Activated B cell treated with CpG ODN at 0.5 μM for 24 hours (primary cell): ENCODE data around the gene MSI2. TPM values are rescaled to one million over a fixed set of nuclear protein-coding genes. Genes with fewer than 3 reads are reported as not detected.
A peak's percentile ranks its signal among the peaks of the same experiment; 100 is the strongest.

ENCODE experiments used
- ATAC-seq: fragments of 200-7000 bp; cut with Tn5 transposase; one replicate; pipeline ENCODE4 v1.10.0; 2021; ENCODE audit warnings: low read depth, mild to moderate bottlenecking, moderate library complexity
- CTCF ChIA-PET: fragments of 350-600 bp; sonication (Branson Sonifier 250); formaldehyde crosslinking; loops from one replicate; lab custom pipeline; 2021; ENCODE audit warnings: antibody characterized with exemption; lab: Charles Lee
- POLR2A ChIA-PET: fragments of 350-600 bp; sonication (Branson Sonifier 250); formaldehyde crosslinking; loops from one replicate; lab custom pipeline; 2021; ENCODE audit warnings: antibody characterized with exemption; lab: Charles Lee
- DNase-seq: peaks from one replicate; pipeline ENCODE4 v3.0.0; 2022
- H3K27ac Mint-ChIP-seq: one replicate; pipeline ENCODE4 v1.8.0; 2020; ENCODE audit warnings: mixed read lengths
- H3K27me3 Mint-ChIP-seq: one replicate; pipeline ENCODE4 v1.8.0; 2021; ENCODE audit warnings: mixed read lengths
- H3K36me3 Mint-ChIP-seq: one replicate; pipeline ENCODE4 v1.8.0; 2021; ENCODE audit warnings: low read depth, mixed read lengths
- H3K4me1 Mint-ChIP-seq: one replicate; pipeline ENCODE4 v1.8.0; 2021; ENCODE audit warnings: mixed read lengths
- H3K4me3 Mint-ChIP-seq: one replicate; pipeline ENCODE4 v1.8.0; 2020; ENCODE audit warnings: mild to moderate bottlenecking, mixed read lengths
- H3K9me3 Mint-ChIP-seq: one replicate; pipeline ENCODE4 v1.8.0; 2020; ENCODE audit warnings: mixed read lengths
- CTCF ChIP-seq: fragments of 200-600 bp; IDR thresholded peaks from one replicate; pipeline ENCODE4 v1.8.0; 2022; ENCODE audit warnings: antibody characterized with exemption, mild to moderate bottlenecking
- intact Hi-C: fragments of 100-400 bp; cut with micrococcal nuclease; formaldehyde crosslinking; loops from one replicate; pipeline ENCODE4 v1.15.1; 2024
- total RNA-seq: library from RNA; stranded (reverse); gene quantifications from 2 replicates; pipeline ENCODE4 v1.2.3, GENCODE V29; 2022

The MSI2 gene
- total RNA-seq, 1 donor from 2014 or later, result 102 TPM

GRCh38 chr17:57595947-57596695 lies 339.8 kb downstream of the MSI2 start:
- intact Hi-C loops, result loop anchor here (5.0 kb wide), 1 partner anchor 236 kb away; no protein-coding TSS in a partner anchor
- H3K4me3 Mint-ChIP-seq, result no peak overlapping the region
- CTCF ChIA-PET, result interaction anchor here (1.1 to 4.2 kb wide), 5 partner anchors 51 to 237 kb away, joined by 4 to 95 read pairs (median 13); no protein-coding TSS in a partner anchor

GRCh38 chr17:57597101-57597500 lies 340.8 kb downstream of the MSI2 start:
- no peak for TF ChIP-seq CTCF
- H3K4me3 Mint-ChIP-seq, result no peak overlapping the region
- no peak overlapping the region for H3K27ac Mint-ChIP-seq
- H3K4me1 Mint-ChIP-seq, result peaks cover 31% of the 10 kb centered on the region
- intact Hi-C loops, result loop anchor here (1.0 to 5.0 kb wide), 2 partner anchors 150 to 235 kb away; no protein-coding TSS in a partner anchor
- H3K9me3 Mint-ChIP-seq, result peaks cover 4% of the 10 kb centered on the region
- CTCF ChIA-PET, result interaction anchor here (1.1 to 4.2 kb wide), 19 partner anchors 8 to 354 kb away, joined by 3 to 95 read pairs (median 5); no protein-coding TSS in a partner anchor
- no peak for ATAC-seq
- POLR2A ChIA-PET, result interaction anchor here (0.7 to 1.5 kb wide), 2 partner anchors 26 to 341 kb away, joined by 3 to 9 read pairs; partner anchors contain the start of gene MSI2
- peaks cover 12% of the 10 kb centered on the region for H3K36me3 Mint-ChIP-seq
- no peaks in the 10 kb centered on the region for H3K27me3 Mint-ChIP-seq
- no peak for DNase-seq

More at GRCh38 chr17:57595947-57596695, 339.8 kb downstream of the MSI2 start:
- no peak for TF ChIP-seq CTCF
- Mint-ChIP-seq H3K9me3 (peaks cover 4% of the 10 kb centered on the region), H3K4me1 (peaks cover 31% of the 10 kb centered on the region), H3K36me3 (peaks cover 12% of the 10 kb centered on the region), H3K27ac (no peak overlapping the region), H3K27me3 (no peaks in the 10 kb centered on the region)
- ATAC-seq (no peak), DNase-seq (no peak)
- POLR2A ChIA-PET, result no interaction called here

- Mint-ChIP-seq H3K9me3 (peaks cover 4% of the 10 kb centered on the region), H3K27ac (peak overlapping the region; percentile 46)
- DNase-seq, result no peak
These were observed 341.5 kb downstream of the MSI2 start for GRCh38 chr17:57597531-57598453.

More at GRCh38 chr17:57597531-57598453, 341.5 kb downstream of the MSI2 start:
- TF ChIP-seq CTCF, result peak; percentile 16
- ATAC-seq, result no peak
- ChIA-PET CTCF (interaction anchor here (0.5 to 4.2 kb wide), 33 partner anchors 9 to 355 kb away, joined by 3 to 95 read pairs (median 4); no protein-coding TSS in a partner anchor), POLR2A (interaction anchor here (0.6 to 1.5 kb wide), 3 partner anchors 15 to 48 kb away, joined by 3 to 9 read pairs (median 3); no protein-coding TSS in a partner anchor)
- H3K36me3 Mint-ChIP-seq, result peaks cover 12% of the 10 kb centered on the region
- no peak overlapping the region for H3K4me3 Mint-ChIP-seq
- peaks cover 33% of the 10 kb centered on the region for H3K4me1 Mint-ChIP-seq
- intact Hi-C loops, result loop anchor here (1.0 to 5.0 kb wide), 3 partner anchors 75 to 235 kb away; no protein-coding TSS in a partner anchor
- no peaks in the 10 kb centered on the region for H3K27me3 Mint-ChIP-seq
